Stimulated activated CD4-positive, alpha-beta T cell treated with anti-CD3 and anti-CD28 coated beads, TNF-alpha, amount 100 ng/mL, for 48 hours (primary cell): ENCODE data around the gene TTLL11.
A peak's percentile ranks its signal among the peaks of the same experiment; 100 is the strongest.
"Not testable (repeated sequence)": the region's sequence is repeated elsewhere in the genome, so short reads cannot be mapped to it uniquely, and the experiment has no call there.

Experiments
- DNase-seq, 3 donors: peaks; one replicate each; pipeline ENCODE4 v3.0.0-alpha.2; 2020; ENCODE audit warnings: low read depth in 3 of 3

The TTLL11 gene

DNA sequence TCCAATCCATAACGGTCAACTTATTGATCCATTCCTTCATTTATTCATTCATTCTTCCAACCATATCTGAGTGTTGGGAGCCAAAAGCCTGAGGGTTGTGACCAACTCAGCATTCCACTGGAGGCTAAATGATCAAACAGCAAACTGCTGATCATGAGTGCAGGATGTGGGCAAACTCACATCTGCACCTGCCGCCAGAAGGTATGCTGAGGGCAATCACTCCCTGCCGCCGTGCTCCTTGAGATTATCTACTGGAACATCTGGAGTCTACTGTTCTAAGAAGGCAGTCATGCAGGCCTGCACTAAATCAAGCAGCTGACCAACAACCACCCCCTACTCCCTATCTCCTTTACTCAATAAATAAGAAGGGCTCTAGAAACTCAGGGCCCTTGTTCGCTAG is 184.0 kb downstream of the TTLL11 start:
- DNase-seq, result no peak

DNA sequence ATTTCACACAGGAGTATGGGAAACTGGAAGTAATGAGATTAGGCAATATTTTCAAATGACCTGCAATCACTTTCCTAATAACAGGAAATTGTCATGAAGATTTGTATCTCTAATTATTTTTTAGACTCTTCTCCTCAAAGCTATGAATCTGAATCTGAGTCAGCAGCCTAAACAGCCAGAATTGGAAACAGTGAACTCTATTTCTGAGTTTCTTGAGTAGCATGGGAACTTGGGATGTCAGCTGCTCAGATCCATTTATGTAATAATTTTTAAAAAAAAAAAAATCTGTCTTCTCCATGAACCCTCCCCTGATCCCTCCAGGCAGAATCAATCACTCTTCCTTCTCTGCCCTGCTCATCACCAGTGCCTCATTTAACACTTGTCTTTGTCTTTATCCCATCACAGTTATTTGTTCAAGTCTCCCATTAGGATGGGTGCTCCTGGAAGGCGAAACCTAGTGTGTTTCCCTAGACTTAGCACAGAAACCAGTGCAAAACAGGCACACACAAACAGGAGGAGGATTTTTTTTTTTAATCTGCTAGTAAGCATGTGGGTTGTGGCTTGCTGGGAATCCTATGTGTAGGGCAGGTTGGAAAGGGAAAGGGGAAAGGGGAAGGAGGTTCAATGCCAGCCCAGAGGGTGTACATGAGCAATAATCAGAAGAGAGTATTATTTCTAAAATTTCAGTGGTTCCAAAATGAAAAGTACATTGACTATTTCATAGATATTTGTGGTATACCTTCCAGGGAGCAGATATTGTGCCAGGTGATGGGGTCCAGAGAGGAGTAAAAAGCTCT is 186.8 kb downstream of the TTLL11 start:
- no peak for DNase-seq

- no peak for DNase-seq
These were observed 190.5 kb downstream of the TTLL11 start for GRCh38 chr9:121902461-121903135.

DNA sequence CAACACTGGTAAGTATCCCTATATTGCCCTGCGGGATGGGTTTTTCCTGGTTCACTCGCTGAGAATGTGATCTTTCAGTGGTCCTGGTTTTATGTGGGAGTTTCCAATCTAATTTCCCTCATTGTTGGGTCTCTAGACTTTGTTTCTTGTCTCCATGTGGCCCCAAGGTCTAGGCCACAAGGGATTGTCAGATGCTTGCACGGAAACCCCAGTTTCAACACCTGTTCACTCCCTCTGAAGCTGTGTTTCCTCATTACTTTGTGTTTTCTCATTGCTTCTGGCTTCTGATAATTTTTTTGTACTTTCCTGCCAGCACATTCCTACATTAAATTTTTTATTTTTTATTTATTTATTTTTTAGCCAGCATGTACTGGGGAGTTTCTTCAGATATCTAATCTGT is 191.5 kb downstream of the TTLL11 start:
- no peak for DNase-seq

- DNase-seq, result no peak
These were observed 192.9 kb downstream of the TTLL11 start for GRCh38 chr9:121900163-121900562.

GRCh38 chr9:121898856-121899255 is 194.3 kb downstream of the TTLL11 start:
- no peak for DNase-seq

DNA sequence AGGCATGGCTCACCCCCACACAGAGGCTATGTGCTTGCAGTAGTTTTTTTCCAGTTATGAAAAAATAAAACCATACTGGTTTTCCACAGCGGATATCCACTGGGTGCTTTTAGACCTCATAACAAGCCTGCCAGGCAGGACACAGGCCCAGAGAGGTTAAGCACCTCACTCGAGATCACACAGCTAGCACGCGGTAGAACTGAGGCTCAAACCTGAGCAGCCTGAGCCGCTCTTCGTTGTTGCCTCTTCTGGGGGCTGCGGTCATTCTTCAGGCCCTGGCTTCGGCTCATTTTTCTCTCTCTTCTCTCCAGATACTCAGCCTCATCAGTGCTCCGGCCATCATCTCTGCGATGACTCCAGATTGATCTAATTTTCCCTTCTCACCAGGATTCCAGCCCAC is 196.0 kb downstream of the TTLL11 start:
- DNase-seq, result no peak

- no peak for DNase-seq
These were observed 196.6 kb downstream of the TTLL11 start for GRCh38 chr9:121896545-121896943.

DNA sequence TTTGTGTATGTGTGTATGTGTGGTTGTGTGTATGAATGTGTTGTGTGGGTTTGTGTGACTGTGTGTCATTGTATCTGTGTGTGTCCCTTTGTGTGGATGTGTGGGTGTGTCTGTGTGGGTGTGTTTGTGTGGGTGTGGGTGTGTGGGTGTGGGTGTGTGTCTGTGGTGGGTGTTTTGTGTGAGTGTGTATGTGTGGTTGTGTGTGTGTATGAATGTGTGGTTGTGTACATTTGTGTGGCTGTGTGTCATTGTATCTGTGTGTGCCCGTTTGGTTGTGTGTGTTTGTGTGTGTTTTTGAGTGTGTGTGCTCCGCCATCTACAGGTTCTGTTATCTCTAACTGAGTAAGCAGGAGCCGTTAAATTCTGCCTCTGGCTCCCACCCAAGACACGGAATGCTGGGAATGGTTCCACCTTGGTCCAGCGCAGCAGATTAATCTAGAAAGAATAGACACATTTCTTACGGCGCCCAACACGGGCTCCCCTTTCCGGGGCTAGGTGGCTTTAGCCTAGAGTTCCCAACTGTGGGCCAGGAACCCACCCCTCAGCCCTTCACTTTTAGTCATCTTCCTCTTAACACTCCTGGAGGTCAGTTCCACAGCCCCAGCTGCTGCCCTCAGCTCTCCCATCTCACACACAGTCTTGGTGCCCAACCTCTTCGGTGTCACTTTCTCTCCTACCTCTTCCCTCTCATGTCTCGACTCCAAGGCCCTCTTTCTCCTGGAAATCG is 197.1 kb downstream of the TTLL11 start:
- DNase-seq, result no peak

DNA sequence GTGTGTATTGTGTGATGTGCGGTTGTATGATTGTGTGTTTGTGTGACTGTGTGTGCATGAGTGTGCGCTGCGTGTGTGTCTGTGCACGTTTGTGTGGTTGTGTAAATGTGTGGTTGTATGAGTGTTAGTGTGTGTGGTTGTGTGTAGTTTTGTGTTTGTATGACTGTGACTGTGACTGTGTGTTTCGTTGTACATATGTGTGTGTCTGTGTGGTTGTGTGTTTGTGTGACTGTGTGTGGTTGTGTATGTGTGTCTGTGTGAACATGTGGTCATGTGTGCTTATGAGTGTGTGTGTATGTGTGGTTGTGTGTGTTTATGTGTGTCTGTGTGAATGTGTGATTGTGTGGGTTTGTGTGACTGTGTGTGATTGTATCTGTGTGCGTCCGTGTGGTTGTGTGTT is 197.8 kb downstream of the TTLL11 start:
- no peak for DNase-seq

DNA sequence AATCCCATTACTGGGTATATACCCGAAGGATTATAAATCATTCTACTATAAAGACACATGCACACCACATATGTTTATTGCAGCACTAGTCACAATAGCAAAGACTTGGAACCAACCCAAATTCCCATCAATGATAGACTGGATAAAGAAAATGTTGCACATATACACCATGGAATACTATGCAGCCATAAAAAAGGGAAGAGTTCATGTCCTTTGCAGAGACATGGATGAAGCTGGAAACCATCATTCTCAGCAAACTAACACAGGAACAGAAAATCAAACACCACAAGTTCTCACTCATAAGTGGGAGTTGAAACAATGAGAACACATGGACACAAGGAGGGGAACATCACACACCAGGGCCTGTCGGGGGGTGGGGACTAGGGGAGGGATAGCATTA is 198.7 kb downstream of the TTLL11 start:
- not testable (repeated sequence) for DNase-seq

DNA sequence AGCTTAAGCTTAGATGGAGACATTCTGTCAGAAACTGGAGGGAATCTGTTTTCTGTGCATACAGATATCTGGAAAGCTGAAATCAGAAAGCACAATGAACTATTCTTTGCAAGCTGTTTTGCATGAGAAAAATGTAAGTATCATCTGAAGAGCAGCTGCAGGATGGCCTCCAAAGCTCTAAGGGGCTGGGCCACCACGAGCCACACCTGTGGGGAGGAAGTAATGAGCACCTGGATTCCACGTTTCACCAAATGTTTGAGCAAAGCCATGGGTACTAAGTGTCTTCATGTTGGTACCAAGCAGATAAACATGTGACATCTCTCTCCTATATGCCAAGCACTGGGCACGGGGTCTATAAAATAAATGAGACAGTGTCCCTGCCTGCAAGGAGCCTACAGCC is 199.3 kb downstream of the TTLL11 start:
- no peak for DNase-seq

DNA sequence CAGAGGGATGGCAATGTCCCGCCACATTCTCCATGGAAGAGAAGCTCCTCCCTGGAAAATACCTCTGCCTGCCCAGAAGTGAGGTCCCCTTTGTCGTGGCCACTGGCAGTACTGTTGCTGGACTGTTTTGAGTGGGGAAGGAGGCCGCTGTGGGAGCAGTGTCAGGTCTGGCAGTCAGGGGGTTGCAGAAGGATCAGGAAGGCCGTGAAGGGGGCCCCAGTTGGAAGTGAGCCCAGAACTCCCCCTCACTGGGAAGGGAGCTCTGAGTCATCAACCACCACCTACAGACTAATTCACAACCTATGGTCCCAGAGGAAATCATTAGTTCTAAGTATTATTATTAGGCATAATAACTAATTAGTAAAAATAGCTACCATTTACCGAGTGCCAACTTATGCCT is 200.4 kb downstream of the TTLL11 start:
- no peak for DNase-seq

DNA sequence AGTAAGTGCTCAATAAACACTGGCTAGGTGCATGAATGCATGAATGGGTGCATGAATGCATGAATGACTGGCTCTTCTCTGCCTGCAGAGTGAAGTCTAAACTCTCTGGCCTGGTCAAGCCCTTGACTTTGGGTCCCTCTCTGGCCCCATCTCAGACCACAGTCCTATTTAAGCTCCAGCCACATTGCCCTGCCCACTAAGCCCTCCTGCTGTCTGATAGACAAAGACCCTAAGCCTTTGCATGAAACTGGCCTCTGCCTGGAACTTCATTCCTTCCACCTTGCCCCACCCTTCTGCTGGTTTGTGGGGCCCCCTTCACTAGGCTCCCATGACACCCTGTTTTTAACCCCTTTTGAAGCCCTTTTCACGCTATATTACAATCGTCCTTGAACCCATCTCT is 202.4 kb downstream of the TTLL11 start:
- no peak for DNase-seq

DNA sequence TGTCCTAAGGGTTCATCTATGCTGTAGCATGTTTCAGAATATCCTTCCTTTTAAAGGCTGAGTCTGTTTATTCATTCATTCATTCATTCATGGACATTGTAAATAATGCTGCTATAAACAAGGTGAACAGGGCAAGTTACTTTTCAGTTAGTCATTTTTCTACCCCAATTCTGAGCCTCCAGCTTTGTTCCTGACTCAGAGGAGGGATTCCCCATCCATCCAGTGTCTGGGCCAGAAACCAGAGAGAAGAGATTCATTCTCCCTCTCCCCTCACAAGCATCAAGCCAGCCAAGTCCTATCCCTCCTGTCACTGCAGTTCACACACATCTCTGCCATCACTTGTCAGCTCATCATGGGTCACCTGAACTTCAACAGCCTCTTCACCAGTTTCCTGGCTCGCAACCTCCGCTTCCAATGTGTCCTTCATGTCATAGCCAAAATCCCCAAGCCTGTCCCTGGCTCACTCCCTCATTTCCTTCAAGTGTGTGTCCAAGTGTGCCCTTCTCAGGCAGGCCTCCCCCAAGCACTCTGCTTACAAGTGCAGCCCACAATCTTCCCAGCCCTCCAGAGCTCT is 203.0 kb downstream of the TTLL11 start:
- DNase-seq, result no peak

DNA sequence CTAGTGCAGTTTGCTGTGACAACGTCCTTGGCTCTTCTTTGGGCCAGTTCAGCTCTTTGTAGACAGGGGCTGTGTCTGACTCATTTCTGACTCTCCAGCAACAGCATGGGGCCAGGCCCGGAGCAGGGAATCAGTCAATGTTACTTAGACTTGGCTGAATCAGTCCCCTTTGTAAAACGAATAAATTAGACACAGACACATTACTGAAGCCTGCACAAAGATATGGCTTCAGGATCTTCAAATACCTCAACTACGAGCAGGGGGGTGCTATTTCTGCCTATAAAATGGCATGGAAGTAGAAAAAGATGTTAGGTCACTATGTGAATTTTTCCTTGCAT is 204.7 kb downstream of the TTLL11 start:
- DNase-seq, result no peak

- DNase-seq, result no peak
These were observed 205.3 kb downstream of the TTLL11 start for GRCh38 chr9:121887553-121888437.

GRCh38 chr9:121886759-121887485 is 206.2 kb downstream of the TTLL11 start:
- DNase-seq, result peak in 2 of 3 donors; percentile 12 to 25

- DNase-seq, result no peak
These were observed 207.7 kb downstream of the TTLL11 start for GRCh38 chr9:121885345-121885901.

GRCh38 chr9:121884057-121884541 is 209.0 kb downstream of the TTLL11 start:
- DNase-seq, result no peak
